Measurements from ENCODE around the gene STEAP3. TPM values are rescaled to one million over a fixed set of nuclear protein-coding genes. Genes with fewer than 3 reads are reported as not detected.

The STEAP3 gene, protein sequence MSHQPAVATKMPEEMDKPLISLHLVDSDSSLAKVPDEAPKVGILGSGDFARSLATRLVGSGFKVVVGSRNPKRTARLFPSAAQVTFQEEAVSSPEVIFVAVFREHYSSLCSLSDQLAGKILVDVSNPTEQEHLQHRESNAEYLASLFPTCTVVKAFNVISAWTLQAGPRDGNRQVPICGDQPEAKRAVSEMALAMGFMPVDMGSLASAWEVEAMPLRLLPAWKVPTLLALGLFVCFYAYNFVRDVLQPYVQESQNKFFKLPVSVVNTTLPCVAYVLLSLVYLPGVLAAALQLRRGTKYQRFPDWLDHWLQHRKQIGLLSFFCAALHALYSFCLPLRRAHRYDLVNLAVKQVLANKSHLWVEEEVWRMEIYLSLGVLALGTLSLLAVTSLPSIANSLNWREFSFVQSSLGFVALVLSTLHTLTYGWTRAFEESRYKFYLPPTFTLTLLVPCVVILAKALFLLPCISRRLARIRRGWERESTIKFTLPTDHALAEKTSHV
- 0.08 TPM in 1 of 2 replicates, not detected in the other for polyA plus RNA-seq
- polyA minus RNA-seq, result not detected in 2 replicates

DNA sequence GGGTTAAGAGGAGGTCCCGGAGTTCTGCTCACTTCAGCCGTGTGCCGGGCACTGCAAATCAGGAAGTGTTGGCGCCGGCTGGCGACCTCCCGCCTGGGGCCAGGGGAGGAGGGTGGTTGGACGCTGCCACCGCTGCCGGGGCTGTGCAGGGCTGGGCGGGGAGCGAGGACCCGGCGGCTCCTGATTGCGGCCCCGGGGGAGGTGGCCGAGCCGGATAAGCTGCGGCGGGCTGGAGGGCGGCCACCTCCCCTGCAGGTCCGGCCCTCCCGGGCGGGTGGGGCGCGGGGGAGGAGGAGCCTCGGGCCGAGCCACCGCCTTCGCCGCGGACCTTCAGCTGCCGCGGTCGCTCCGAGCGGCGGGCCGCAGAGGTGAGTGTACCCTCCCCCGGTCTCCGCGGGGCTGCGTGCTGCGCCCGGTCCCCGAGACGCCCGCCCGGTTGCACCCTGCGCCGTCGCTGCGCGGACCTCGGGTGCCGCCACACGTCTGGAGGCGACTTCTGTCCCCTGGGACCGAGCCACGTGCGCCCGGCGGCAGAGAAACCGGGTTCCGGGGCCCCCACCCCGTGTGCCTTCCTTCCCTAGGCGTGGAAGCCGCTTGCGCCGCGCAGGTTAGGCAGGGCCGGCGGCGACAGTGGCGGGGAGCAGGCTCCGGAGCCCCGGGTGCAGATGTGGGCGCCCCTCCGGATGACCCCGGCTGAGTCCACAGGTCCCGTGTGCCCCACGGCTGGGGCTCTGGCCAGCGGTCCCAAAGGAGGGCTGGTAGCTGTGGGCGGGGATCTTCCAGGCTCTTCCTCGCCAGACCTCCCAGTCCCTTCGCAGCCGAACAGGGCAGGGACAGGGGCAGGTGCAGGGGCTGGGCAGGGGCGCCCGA lies at the start of gene STEAP3:
Gene STEAP3 (plus strand): TSS at position 314 of the 870 bp plus-strand sequence. CDS start 7,179 bp downstream, outside the sequence.
- H3K4me2 ChIP-seq (ENCODE audit: low read length), result no peak within 1 kb of the TSS
- H3K4me3 ChIP-seq (ENCODE audit: low read length), result peak within 1 kb of the TSS; percentile 69
- H3K9ac ChIP-seq (ENCODE audit: low read length), result peak within 1 kb of the TSS; percentile 36
- H2AFZ ChIP-seq (ENCODE audit: low read depth, low read length), result no peak within 1 kb of the TSS
- H3K27ac ChIP-seq (ENCODE audit: low read length), result no peak within 1 kb of the TSS
- H3K27me3 ChIP-seq (ENCODE audit: insufficient read depth, low read depth, low read length), result peaks cover 42% of the 10 kb centered on the region
- H3K9me2 ChIP-seq (ENCODE audit: insufficient read depth, low read length), result no peaks in the 10 kb centered on the region
- no peaks in the 10 kb centered on the region for H3K79me2 ChIP-seq (replicated peaks; ENCODE audit: insufficient read depth, low read length)
- no peaks in the 10 kb centered on the region for H4K20me1 ChIP-seq (ENCODE audit: insufficient read depth)
- TF ChIP-seq, protein P1, sequence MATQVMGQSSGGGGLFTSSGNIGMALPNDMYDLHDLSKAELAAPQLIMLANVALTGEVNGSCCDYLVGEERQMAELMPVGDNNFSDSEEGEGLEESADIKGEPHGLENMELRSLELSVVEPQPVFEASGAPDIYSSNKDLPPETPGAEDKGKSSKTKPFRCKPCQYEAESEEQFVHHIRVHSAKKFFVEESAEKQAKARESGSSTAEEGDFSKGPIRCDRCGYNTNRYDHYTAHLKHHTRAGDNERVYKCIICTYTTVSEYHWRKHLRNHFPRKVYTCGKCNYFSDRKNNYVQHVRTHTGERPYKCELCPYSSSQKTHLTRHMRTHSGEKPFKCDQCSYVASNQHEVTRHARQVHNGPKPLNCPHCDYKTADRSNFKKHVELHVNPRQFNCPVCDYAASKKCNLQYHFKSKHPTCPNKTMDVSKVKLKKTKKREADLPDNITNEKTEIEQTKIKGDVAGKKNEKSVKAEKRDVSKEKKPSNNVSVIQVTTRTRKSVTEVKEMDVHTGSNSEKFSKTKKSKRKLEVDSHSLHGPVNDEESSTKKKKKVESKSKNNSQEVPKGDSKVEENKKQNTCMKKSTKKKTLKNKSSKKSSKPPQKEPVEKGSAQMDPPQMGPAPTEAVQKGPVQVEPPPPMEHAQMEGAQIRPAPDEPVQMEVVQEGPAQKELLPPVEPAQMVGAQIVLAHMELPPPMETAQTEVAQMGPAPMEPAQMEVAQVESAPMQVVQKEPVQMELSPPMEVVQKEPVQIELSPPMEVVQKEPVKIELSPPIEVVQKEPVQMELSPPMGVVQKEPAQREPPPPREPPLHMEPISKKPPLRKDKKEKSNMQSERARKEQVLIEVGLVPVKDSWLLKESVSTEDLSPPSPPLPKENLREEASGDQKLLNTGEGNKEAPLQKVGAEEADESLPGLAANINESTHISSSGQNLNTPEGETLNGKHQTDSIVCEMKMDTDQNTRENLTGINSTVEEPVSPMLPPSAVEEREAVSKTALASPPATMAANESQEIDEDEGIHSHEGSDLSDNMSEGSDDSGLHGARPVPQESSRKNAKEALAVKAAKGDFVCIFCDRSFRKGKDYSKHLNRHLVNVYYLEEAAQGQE (IDR thresholded peaks at IDR 0.05; ENCODE audit: borderline replicate concordance), result no peak
- no peak for TF ChIP-seq SMC3 (conservative IDR thresholded peaks at IDR 0.05; ENCODE audit: poor library complexity)
- peak; percentile 48 for TF ChIP-seq EZH2 (IDR thresholded peaks at IDR 0.05; ENCODE audit: borderline replicate concordance, insufficient read depth, low read length, poor library complexity, severe bottlenecking)
- no peak for TF ChIP-seq CTCF (IDR thresholded peaks at IDR 0.05; ENCODE audit: poor library complexity, severe bottlenecking)
- TF ChIP-seq POLR2AphosphoS5 (IDR thresholded peaks at IDR 0.05), result no peak
- no peak for TF ChIP-seq MXI1 (conservative IDR thresholded peaks at IDR 0.05; ENCODE audit: poor library complexity, severe bottlenecking)
- no peak for TF ChIP-seq RAD21 (conservative IDR thresholded peaks at IDR 0.05)
- no peak for TF ChIP-seq EP300 (conservative IDR thresholded peaks at IDR 0.05; ENCODE audit: poor library complexity, severe bottlenecking)
- H3F3A ChIP-seq (ENCODE audit: insufficient read depth, low read length, poor library complexity, severe bottlenecking), result no peaks in the 10 kb centered on the region
- H3K9me3 ChIP-seq (ENCODE audit: low read length), result no peaks in the 10 kb centered on the region
- no peaks in the 10 kb centered on the region for H3K36me3 ChIP-seq (ENCODE audit: insufficient read depth, low read length)
